ENCODE data around the gene CDH22.

The CDH22 gene

GRCh38 chr20:46309945-46310344 lies 1.6 kb upstream of the CDH22 start:
- POLR2A ChIA-PET (ENCODE audit: low non-redundant PET) = no interaction called here
- CTCF ChIA-PET = interaction anchor here (6.1 kb wide), 1 partner anchor 38 kb away, joined by 93 read pairs; no protein-coding TSS in a partner anchor
- no peak for DNase-seq (ENCODE audit: low spot score)
- TF ChIP-seq, protein P1, sequence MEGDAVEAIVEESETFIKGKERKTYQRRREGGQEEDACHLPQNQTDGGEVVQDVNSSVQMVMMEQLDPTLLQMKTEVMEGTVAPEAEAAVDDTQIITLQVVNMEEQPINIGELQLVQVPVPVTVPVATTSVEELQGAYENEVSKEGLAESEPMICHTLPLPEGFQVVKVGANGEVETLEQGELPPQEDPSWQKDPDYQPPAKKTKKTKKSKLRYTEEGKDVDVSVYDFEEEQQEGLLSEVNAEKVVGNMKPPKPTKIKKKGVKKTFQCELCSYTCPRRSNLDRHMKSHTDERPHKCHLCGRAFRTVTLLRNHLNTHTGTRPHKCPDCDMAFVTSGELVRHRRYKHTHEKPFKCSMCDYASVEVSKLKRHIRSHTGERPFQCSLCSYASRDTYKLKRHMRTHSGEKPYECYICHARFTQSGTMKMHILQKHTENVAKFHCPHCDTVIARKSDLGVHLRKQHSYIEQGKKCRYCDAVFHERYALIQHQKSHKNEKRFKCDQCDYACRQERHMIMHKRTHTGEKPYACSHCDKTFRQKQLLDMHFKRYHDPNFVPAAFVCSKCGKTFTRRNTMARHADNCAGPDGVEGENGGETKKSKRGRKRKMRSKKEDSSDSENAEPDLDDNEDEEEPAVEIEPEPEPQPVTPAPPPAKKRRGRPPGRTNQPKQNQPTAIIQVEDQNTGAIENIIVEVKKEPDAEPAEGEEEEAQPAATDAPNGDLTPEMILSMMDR (conservative IDR thresholded peaks at IDR 0.05; ENCODE audit: low read depth) = no peak
- H3K27ac ChIP-seq = no peak overlapping the region

DNA sequence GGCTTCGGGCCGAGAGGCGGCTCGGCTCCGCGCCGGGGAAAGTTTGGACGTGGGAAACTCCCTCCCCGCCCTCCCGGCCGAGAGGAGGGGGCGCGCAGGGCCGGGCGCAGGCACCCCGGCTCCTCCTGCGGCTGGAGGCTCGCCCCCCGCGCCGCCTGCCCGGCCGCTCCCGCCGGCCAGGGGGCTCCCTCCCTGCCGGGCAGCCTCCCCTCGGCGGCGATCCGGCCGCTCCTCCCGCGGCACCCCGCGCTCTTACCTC lies 370 bp downstream of the CDH22 start:
- TF ChIP-seq, protein P1 (conservative IDR thresholded peaks at IDR 0.05; ENCODE audit: low read depth) = no peak
- CTCF ChIA-PET = interaction anchor here (0.6 to 6.1 kb wide), 5 partner anchors 12 to 607 kb away, joined by 3 to 93 read pairs (median 4); partner anchors contain the start of gene ELMO2
- DNase-seq (ENCODE audit: low spot score) = no peak
- H3K27ac ChIP-seq = no peak overlapping the region
- POLR2A ChIA-PET (ENCODE audit: low non-redundant PET) = no interaction called here

- ChIA-PET CTCF (interaction anchor here (0.6 to 6.1 kb wide), 43 partner anchors 8 to 607 kb away, joined by 3 to 93 read pairs (median 4); partner anchors contain the start of gene ELMO2), POLR2A (ENCODE audit: low non-redundant PET) (interaction anchor here (0.7 kb wide), 1 partner anchor 32 kb away, joined by 3 read pairs; no protein-coding TSS in a partner anchor)
- no peak overlapping the region for H3K27ac ChIP-seq
- TF ChIP-seq, protein P1 (conservative IDR thresholded peaks at IDR 0.05; ENCODE audit: low read depth) = peak; percentile 95
- peak; percentile 87 for DNase-seq (ENCODE audit: low spot score)
Observed at GRCh38 chr20:46307139-46307998, 929 bp downstream of the CDH22 start.

DNA sequence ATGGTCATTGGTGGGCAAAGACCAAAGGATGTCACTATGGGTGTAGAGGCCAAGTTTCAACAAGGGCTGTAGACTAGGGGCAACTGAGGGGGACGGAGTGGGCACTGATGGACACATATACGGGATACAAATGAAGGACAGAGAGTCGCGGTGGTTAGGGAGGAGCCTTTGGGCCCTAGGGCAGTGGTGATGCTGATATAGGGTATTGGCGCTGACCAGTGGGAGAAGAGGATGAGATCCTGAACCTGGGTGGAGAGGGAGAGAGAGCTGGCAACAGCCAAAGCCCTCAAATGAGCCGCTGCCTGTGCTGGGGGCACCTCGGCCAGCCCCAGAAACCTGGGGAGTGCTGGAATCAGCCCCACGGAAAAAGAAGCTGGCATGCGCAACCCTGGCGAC lies 1.6 kb downstream of the CDH22 start:
- TF ChIP-seq, protein P1 (conservative IDR thresholded peaks at IDR 0.05; ENCODE audit: low read depth) = no peak
- CTCF ChIA-PET = interaction anchor here (0.6 to 6.1 kb wide), 41 partner anchors 8 to 178 kb away, joined by 3 to 93 read pairs (median 4); partner anchors contain the start of gene ELMO2
- DNase-seq (ENCODE audit: low spot score) = no peak
- POLR2A ChIA-PET (ENCODE audit: low non-redundant PET) = interaction anchor here (0.7 kb wide), 1 partner anchor 33 kb away, joined by 3 read pairs; no protein-coding TSS in a partner anchor
- no peak overlapping the region for H3K27ac ChIP-seq

DNA sequence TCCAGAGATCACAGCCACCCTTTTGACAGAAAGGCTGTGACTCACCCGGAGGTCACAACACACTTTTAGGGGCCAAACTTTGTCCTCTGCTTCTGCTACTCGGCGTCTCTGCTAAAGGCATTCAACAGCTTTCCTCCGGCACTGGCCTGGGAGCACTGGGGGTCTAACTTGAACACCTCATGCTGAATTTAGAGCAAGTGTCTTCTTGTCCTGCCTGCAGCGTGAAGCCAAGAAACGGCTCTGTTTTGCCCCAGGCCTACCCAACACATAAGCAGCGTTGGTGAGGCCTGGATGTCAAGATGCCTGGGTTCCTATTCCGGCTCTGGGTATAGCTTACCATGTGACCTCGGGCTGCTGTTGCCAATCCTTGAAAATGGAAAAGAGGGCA lies 2.3 kb downstream of the CDH22 start:
- H3K27ac ChIP-seq = no peak overlapping the region
- CTCF ChIA-PET = interaction anchor here (0.6 to 6.1 kb wide), 12 partner anchors 10 to 1416 kb away, joined by 3 to 93 read pairs (median 4); no protein-coding TSS in a partner anchor
- DNase-seq (ENCODE audit: low spot score) = no peak
- TF ChIP-seq, protein P1 (conservative IDR thresholded peaks at IDR 0.05; ENCODE audit: low read depth) = no peak
- POLR2A ChIA-PET (ENCODE audit: low non-redundant PET) = no interaction called here

DNA sequence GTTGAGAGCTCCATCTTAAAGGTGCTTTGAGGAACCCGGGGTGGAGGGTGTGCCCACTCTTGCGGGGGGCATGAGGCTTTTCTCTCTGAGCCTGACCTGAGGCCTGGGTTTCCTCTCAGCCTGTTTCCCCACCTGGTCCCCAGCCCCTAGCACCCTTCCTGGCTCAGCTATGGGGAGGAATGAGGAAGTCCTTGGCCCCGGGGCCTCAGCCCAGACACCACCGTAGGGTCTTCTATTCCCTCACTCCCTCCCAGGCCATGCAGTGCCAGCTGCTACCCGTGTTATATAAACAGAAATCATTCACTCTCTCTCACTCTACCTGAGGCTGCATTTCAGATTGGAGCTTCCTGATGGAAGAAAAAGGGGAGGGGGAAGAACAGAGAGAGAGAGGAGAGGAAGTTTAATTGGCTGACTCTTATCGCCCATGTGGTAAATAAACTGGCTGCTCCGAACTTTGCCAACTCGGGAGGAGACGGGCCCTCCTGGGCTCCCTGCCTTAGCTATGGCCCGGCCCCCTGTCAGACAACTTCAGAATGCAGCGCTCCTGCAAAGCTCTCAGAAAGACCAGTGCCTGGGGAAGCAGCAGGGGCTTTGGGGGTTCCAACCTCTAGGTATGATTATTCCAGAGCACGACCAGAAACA lies 2.8 kb downstream of the CDH22 start:
- H3K27ac ChIP-seq = no peak overlapping the region
- POLR2A ChIA-PET (ENCODE audit: low non-redundant PET) = no interaction called here
- DNase-seq (ENCODE audit: low spot score) = no peak
- CTCF ChIA-PET = interaction anchor here (0.6 to 6.1 kb wide), 12 partner anchors 9 to 1410 kb away, joined by 3 to 93 read pairs (median 4); no protein-coding TSS in a partner anchor
- TF ChIP-seq, protein P1 (conservative IDR thresholded peaks at IDR 0.05; ENCODE audit: low read depth) = no peak
